ENCODE results near the gene ABCC6. TPM values are rescaled to one million over a fixed set of nuclear protein-coding genes. Genes with fewer than 3 reads are reported as not detected.
"Not testable (repeated sequence)": the region's sequence is repeated elsewhere in the genome, so short reads cannot be mapped to it uniquely, and the experiment has no call there.

Gene ABCC6
- total RNA-seq, 4 donors from 2014 or later: 0.23 to 2.1 (median 0.90) TPM

DNA sequence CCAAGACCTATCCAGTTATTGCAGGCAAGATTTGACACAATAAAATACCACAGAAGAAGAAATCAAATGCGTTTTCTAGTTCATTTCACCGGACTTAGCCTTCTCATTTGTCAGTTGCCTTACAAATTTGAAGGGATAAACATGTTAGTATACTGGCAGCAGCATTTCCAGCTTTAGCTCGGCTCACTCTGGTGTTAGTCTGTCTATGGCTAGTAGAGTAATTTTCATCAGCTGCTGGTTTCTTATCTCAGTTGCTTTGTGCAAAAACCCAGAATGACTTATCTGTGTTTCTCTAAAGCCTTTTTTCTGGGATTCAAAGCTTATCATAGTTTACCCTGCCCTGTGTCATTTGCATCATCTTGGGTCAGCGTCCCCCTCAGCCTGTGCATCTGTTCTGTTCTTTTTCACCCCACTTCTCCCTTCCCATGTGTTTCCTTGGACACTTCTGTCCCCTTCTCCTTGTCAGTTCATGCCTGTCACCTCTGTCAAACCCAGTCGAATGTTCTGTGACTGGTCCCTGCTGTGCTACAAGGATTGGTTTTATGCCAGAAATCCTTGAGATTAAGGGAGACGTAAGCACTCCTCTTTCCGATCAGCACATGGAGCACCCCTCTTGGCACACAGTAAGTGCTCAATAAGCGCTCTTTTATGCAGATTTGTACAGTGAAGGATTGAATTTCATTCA lies 23.4 kb upstream of the ABCC6 start:
- 88% methylated on average over 2 of the region's 8 CpGs; no CpG with 5 or more reads in 1 of the 2 donors for WGBS, 2 donors
- H3K4me3 ChIP-seq (ENCODE audit: low read depth, poor library complexity, severe bottlenecking); DNase-seq (ENCODE audit: low spot score in 2 of 2); intact Hi-C loops (cut with DNase I; ENCODE audit: low total_unique reads): not testable (repeated sequence)

DNA sequence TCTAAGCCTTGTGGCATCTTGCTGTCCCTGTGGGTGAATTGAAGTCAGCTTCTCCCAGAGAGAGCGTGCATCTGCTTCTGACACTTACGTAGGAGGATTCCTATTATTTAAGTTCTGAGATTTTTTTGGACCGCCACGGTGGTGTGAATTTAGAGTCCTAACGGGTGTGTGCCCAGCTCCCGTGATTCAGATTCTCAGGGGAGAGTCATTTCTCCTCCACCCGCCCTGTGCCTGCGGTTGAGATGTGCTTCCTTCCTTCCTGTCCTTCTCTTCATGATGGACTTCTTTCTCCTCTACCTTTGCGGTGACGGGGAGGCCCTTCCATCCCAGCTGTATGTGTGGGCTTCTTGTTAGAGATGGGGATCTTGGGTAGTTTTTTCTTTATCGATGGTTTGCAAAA lies 20.6 kb upstream of the ABCC6 start:
- WGBS, 2 donors: 80 to 92% methylated on average over 2 to 11 of the region's 11 CpGs
- DNase-seq (ENCODE audit: low spot score in 2 of 2); H3K4me3 ChIP-seq (ENCODE audit: low read depth, poor library complexity, severe bottlenecking); intact Hi-C loops (cut with DNase I; ENCODE audit: low total_unique reads): not testable (repeated sequence)

DNA sequence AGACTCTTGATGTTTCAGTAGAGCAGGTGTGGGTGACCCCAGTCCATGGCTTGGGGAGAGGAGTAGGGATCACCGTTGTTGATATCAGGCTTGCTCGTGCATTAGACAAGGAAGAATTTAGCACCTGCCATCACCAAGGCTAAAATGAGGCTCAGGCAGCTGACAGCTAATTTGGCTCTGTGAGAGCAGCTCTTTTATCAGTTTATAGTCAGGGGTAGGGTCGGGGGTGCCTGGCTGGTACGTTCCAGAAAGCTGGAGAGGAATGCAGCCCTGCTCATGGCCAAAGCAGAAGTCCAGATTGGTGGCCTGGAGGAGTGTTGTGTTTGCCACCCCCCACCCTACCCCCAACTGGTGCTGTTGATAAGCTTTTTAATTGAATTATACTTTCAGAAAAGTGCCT lies 17.4 kb upstream of the ABCC6 start:
- 60 to 95% methylated on average over 1 to 3 of the region's 4 CpGs for WGBS, 2 donors
- H3K4me3 ChIP-seq (ENCODE audit: low read depth, poor library complexity, severe bottlenecking); intact Hi-C loops (cut with DNase I; ENCODE audit: low total_unique reads); DNase-seq (ENCODE audit: low spot score in 2 of 2): not testable (repeated sequence)

GRCh38 chr16:16237738-16238137 lies 14.4 kb upstream of the ABCC6 start:
- DNase-seq (ENCODE audit: low spot score in 2 of 2); H3K4me3 ChIP-seq (ENCODE audit: low read depth, poor library complexity, severe bottlenecking); intact Hi-C loops (cut with DNase I; ENCODE audit: low total_unique reads): not testable (repeated sequence)
- WGBS, 2 donors: 89 to 94% methylated on average over 5 of the region's 5 CpGs

- DNase-seq (ENCODE audit: low spot score in 2 of 2); intact Hi-C loops (cut with DNase I; ENCODE audit: low total_unique reads); H3K4me3 ChIP-seq (ENCODE audit: low read depth, poor library complexity, severe bottlenecking): not testable (repeated sequence)
- WGBS, 2 donors: 89 to 100% methylated on average over 4 to 6 of the region's 6 CpGs
Measured at GRCh38 chr16:16237071-16237470, 13.8 kb upstream of the ABCC6 start.

DNA sequence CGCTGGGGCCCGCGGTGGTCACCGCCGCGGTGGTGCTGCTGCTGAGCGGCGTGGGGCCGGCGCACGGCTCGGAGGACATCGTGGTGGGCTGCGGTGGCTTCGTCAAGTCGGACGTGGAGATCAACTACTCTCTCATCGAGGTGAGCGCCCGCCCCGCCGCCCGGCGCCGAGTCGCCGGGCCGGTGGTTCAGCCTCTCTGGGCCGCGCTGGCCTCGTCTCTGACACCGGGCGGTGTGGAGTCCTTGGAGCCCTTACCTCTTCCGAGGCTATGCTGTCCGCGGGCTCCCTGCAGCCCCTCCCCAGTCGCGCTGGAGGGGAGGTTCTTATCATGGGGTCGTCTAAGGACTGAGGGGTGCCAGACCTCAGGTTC lies 9.4 kb upstream of the ABCC6 start:
- no CpG with 5 or more reads among the region's 39 CpGs for WGBS, 2 donors
- DNase-seq (ENCODE audit: low spot score in 2 of 2); H3K4me3 ChIP-seq (ENCODE audit: low read depth, poor library complexity, severe bottlenecking); intact Hi-C loops (cut with DNase I; ENCODE audit: low total_unique reads): not testable (repeated sequence)

DNA sequence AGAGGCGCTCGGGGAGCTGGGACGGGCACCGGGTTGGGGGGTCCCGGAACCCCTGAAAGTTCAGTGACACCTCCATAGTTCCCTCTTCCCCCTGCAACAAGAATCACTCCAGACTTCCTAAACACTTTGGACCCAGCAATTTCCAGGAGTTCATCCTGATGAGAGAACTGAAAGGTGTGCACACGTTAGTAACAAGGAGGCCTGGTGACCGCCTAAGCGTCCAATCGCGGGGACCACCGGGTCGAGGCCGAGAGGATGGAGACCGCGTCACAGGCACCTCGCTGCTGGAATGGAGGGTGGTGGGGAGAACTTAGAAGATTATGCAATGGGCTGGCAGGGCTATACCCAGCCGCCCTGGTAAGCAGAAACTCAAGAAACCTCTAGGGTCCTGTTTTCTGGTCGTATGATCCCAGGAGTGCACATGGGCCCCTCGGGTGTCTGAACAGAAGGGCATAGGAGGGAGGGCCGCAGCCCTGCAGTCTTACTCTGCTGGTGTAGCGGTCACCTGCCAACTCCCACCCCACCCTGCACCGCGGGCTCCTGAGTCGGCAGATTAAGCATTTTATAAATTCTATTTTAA lies 458 bp upstream of the ABCC6 start:
- intact Hi-C loops (cut with DNase I; ENCODE audit: low total_unique reads); DNase-seq (ENCODE audit: low spot score in 2 of 2): not testable (repeated sequence)
- WGBS, 2 donors: 19 to 30% methylated on average over 2 to 15 of the region's 24 CpGs

DNA sequence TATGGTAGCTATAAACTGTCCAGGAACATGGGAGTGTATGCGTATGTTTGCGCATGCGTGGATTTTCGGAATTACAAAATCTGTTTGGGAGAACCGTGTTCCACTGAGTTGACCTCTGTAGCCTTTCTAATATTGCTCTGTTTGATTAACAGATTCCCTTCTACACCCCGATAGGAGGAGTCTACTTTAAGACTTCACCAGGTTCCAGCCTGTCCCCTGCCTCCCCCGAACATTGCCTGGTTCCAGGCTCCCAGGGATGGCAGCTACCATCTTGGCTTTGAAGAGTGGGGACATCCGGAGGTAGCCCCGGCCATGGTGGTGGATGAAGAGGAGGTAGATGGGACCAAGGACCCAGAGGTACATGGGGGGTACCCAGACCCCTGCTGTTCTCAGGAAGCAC lies 1.9 kb downstream of the ABCC6 start:
- intact Hi-C loops (cut with DNase I; ENCODE audit: low total_unique reads); H3K4me3 ChIP-seq (ENCODE audit: low read depth, poor library complexity, severe bottlenecking); DNase-seq (ENCODE audit: low spot score in 2 of 2): not testable (repeated sequence)
- 58 to 93% methylated on average over 2 to 3 of the region's 9 CpGs for WGBS, 2 donors

More for the DNA sequence above, 458 bp upstream of the ABCC6 start:
- H3K4me3 ChIP-seq (ENCODE audit: low read depth, poor library complexity, severe bottlenecking): not testable (repeated sequence)

GRCh38 chr16:16220449-16220848 lies 2.8 kb downstream of the ABCC6 start:
- intact Hi-C loops (cut with DNase I; ENCODE audit: low total_unique reads); DNase-seq (ENCODE audit: low spot score in 2 of 2): not testable (repeated sequence)

GRCh38 chr16:16218787-16219186 lies 4.5 kb downstream of the ABCC6 start:
- intact Hi-C loops (cut with DNase I; ENCODE audit: low total_unique reads); DNase-seq (ENCODE audit: low spot score in 2 of 2); H3K4me3 ChIP-seq (ENCODE audit: low read depth, poor library complexity, severe bottlenecking): not testable (repeated sequence)
- WGBS, 2 donors: 20% methylated on average over 1 of the region's 5 CpGs; no CpG with 5 or more reads in 1 of the 2 donors

More at GRCh38 chr16:16220449-16220848, 2.8 kb downstream of the ABCC6 start:
- 92 to 94% methylated on average over 8 of the region's 9 CpGs for WGBS, 2 donors
- not testable (repeated sequence) for H3K4me3 ChIP-seq (ENCODE audit: low read depth, poor library complexity, severe bottlenecking)

DNA sequence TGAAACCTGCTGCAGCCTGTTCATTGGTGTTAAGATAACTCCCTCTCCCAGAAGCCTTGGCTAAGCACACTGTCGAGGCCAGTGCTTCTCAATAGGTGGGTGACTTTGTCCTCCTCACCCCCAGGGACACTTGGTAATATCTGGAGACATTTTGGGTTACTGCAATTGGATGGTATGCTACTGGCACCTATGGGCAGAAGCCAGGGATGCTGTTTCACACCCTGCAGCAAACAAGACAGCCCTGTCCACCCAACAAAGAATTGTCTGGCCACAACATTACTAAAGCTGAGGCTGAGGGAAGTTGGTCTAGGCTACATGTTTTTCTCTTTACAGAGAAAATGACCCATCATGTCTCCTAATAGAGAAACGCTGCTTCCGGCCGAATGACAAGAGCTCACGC lies 4.9 kb downstream of the ABCC6 start:
- DNase-seq (ENCODE audit: low spot score in 2 of 2); intact Hi-C loops (cut with DNase I; ENCODE audit: low total_unique reads); H3K4me3 ChIP-seq (ENCODE audit: low read depth, poor library complexity, severe bottlenecking): not testable (repeated sequence)
- WGBS, 2 donors: no CpG with 5 or more reads among the region's 5 CpGs

DNA sequence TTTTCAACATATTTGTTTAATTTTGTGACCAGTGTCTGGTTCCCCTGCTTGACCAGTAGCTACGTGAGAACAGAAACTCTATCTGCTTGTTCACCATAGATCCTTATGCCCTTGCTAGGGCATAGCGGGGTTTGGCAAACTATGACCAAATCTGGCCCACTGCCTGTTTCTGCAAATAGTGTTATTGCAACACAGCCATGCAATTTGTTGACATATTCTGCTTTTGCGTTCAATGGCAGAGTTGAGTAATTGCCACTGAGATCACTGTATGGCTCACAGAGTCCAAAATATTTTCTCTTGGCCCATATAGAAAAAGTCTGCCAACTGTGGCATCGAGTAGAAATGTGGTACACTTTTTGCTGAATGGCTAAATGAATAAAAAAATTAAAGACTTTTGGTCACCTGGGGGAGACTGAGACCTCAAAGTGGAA lies 9.4 kb downstream of the ABCC6 start:
- DNase-seq (ENCODE audit: low spot score in 2 of 2); intact Hi-C loops (cut with DNase I; ENCODE audit: low total_unique reads); H3K4me3 ChIP-seq (ENCODE audit: low read depth, poor library complexity, severe bottlenecking): not testable (repeated sequence)
- 17 to 41% methylated on average over 1 to 2 of the region's 4 CpGs for WGBS, 2 donors

DNA sequence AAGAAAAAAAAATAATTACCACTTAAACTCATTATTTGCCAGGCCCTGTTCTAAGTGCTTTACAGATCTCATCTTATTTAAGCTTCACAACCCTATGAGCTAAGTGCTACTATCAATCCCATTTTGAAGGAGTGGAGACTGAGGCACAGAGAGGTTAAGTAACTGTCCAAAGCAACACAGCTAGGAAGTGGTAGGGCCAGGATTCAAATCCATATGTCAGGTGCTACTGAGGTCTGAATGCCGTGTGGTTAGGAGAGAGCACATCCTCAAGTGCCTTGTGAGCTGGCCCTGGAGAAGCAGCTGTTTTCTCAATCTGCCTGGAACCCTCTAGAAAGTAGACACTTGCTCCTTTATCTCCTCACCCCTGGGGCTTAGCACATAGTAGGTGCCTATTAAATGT lies 11.9 kb downstream of the ABCC6 start:
- WGBS, 2 donors: 77 to 79% methylated on average over 1 of the region's 1 CpG
- DNase-seq (ENCODE audit: low spot score in 2 of 2); H3K4me3 ChIP-seq (ENCODE audit: low read depth, poor library complexity, severe bottlenecking); intact Hi-C loops (cut with DNase I; ENCODE audit: low total_unique reads): not testable (repeated sequence)

DNA sequence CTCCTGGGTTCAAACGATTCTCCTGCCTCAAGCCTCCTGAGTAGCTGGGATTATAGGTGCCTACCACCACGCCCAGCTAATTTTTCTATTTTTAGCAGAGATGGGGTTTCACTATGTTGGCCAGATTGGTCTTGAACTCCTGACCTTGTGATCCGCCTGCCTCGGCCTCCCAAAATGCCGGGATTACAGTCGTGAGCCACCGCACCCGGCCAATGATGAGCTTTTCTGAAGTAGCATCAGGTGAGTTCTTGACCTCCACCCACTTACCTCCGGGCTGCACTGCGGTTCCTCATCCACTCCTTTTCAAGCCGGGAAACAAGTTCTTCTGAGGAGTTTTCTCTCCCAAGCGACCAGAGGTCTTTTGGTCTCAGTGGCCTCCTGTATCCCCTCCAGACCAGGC lies 14.8 kb downstream of the ABCC6 start:
- intact Hi-C loops (cut with DNase I; ENCODE audit: low total_unique reads): not testable (repeated sequence)

GRCh38 chr16:16207787-16208334 lies 15.4 kb downstream of the ABCC6 start:
- H3K4me3 ChIP-seq (ENCODE audit: low read depth, poor library complexity, severe bottlenecking); DNase-seq (ENCODE audit: low spot score in 2 of 2); intact Hi-C loops (cut with DNase I; ENCODE audit: low total_unique reads): not testable (repeated sequence)
- WGBS, 2 donors: 63 to 65% methylated on average over 6 of the region's 6 CpGs

More for the DNA sequence above, 14.8 kb downstream of the ABCC6 start:
- H3K4me3 ChIP-seq (ENCODE audit: low read depth, poor library complexity, severe bottlenecking); DNase-seq (ENCODE audit: low spot score in 2 of 2): not testable (repeated sequence)
- WGBS, 2 donors: 85 to 86% methylated on average over 11 of the region's 12 CpGs

Data from lower leg skin (tissue), 4 donors.